ENCODE results near the gene GPC3.
"Not testable (repeated sequence)": the region's sequence is repeated elsewhere in the genome, so short reads cannot be mapped to it uniquely, and the experiment has no call there.

The GPC3 gene

GRCh38 chrX:133636009-133636408 is 349.4 kb downstream of the GPC3 start:
- no peak for DNase-seq

- no peak for DNase-seq
These were observed 351.0 kb downstream of the GPC3 start for GRCh38 chrX:133634416-133634815.

- no peak for DNase-seq
These were observed 351.4 kb downstream of the GPC3 start for GRCh38 chrX:133633950-133634349.

- DNase-seq: no peak
These were observed 352.2 kb downstream of the GPC3 start for GRCh38 chrX:133633162-133633561.

GRCh38 chrX:133630362-133630761 is 355.0 kb downstream of the GPC3 start:
- no peak for DNase-seq

- no peak for DNase-seq
These were observed 357.7 kb downstream of the GPC3 start for GRCh38 chrX:133627673-133628072.

- DNase-seq: not testable (repeated sequence)
These were observed 364.0 kb downstream of the GPC3 start for GRCh38 chrX:133621384-133621783.

GRCh38 chrX:133611676-133612075 is 373.7 kb downstream of the GPC3 start:
- DNase-seq: no peak

- no peak for DNase-seq
These were observed 375.3 kb downstream of the GPC3 start for GRCh38 chrX:133610056-133610455.

- no peak for DNase-seq
These were observed 376.2 kb downstream of the GPC3 start for GRCh38 chrX:133609166-133609565.

GRCh38 chrX:133608406-133608805 is 377.0 kb downstream of the GPC3 start:
- no peak for DNase-seq

- DNase-seq: no peak
These were observed 377.7 kb downstream of the GPC3 start for GRCh38 chrX:133607419-133608348.

GRCh38 chrX:133606990-133607389 is 378.4 kb downstream of the GPC3 start:
- DNase-seq: no peak

- DNase-seq: no peak
These were observed 380.6 kb downstream of the GPC3 start for GRCh38 chrX:133604801-133605200.

- no peak for DNase-seq
These were observed 382.5 kb downstream of the GPC3 start for GRCh38 chrX:133602881-133603280.

GRCh38 chrX:133601116-133601515 is 384.3 kb downstream of the GPC3 start:
- no peak for DNase-seq

- DNase-seq: no peak
These were observed 384.9 kb downstream of the GPC3 start for GRCh38 chrX:133600536-133600935.

GRCh38 chrX:133598601-133599335 is 386.6 kb downstream of the GPC3 start:
- no peak for DNase-seq

- no peak for DNase-seq
These were observed 391.2 kb downstream of the GPC3 start for GRCh38 chrX:133594156-133594555.

GRCh38 chrX:133593531-133593930 is 391.9 kb downstream of the GPC3 start:
- no peak for DNase-seq

- DNase-seq: no peak
These were observed 394.5 kb downstream of the GPC3 start for GRCh38 chrX:133590703-133591505.

- no peak for DNase-seq
These were observed 396.6 kb downstream of the GPC3 start for GRCh38 chrX:133588827-133589226.

GRCh38 chrX:133587818-133588217 is 397.6 kb downstream of the GPC3 start:
- no peak for DNase-seq
